ENCODE data around the gene CLCF1.
A peak's percentile ranks its signal among the peaks of the same experiment; 100 is the strongest.
"Not testable (repeated sequence)": the region's sequence is repeated elsewhere in the genome, so short reads cannot be mapped to it uniquely, and the experiment has no call there.

Gene CLCF1

DNA sequence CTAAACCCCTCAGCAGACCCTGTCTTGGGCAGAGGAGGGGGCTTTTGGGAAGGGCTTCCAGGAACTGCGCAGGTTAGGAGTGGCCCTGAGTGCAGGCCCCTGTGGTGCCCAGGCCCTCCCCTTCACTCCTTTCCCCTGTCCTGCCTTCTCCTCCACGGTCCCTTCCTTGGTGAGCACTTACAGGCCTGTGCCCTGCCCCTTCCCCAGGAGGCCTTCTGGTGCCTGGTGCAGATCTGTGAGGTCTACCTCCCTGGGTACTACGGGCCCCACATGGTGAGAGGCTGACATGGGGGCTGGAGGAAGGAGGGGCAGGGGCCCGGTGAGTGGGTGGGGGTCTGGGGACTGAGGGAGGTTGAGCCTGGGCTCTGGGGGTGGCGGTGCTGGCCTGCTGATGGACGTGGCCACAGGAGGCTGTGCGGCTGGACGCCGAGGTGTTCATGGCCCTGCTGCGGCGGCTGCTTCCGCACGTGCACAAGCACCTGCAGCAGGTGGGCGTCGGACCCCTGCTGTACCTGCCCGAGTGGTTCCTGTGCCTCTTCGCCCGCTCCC lies 33.1 kb upstream of the CLCF1 start:
- Mint-ChIP-seq H3K27ac (no peak overlapping the region), H3K36me3 (ENCODE audit: low read depth) (no peaks in the 10 kb centered on the region), H3K4me1 (peaks cover 38% of the 10 kb centered on the region), H3K4me3 (no peak overlapping the region), H3K9me3 (no peaks in the 10 kb centered on the region), H3K27me3 (ENCODE audit: low read depth, poor library complexity) (peaks cover 4% of the 10 kb centered on the region)
- TF ChIP-seq, protein P1, sequence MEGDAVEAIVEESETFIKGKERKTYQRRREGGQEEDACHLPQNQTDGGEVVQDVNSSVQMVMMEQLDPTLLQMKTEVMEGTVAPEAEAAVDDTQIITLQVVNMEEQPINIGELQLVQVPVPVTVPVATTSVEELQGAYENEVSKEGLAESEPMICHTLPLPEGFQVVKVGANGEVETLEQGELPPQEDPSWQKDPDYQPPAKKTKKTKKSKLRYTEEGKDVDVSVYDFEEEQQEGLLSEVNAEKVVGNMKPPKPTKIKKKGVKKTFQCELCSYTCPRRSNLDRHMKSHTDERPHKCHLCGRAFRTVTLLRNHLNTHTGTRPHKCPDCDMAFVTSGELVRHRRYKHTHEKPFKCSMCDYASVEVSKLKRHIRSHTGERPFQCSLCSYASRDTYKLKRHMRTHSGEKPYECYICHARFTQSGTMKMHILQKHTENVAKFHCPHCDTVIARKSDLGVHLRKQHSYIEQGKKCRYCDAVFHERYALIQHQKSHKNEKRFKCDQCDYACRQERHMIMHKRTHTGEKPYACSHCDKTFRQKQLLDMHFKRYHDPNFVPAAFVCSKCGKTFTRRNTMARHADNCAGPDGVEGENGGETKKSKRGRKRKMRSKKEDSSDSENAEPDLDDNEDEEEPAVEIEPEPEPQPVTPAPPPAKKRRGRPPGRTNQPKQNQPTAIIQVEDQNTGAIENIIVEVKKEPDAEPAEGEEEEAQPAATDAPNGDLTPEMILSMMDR (IDR thresholded peaks at IDR 0.05): no peak
- DNase-seq: no peak

DNA sequence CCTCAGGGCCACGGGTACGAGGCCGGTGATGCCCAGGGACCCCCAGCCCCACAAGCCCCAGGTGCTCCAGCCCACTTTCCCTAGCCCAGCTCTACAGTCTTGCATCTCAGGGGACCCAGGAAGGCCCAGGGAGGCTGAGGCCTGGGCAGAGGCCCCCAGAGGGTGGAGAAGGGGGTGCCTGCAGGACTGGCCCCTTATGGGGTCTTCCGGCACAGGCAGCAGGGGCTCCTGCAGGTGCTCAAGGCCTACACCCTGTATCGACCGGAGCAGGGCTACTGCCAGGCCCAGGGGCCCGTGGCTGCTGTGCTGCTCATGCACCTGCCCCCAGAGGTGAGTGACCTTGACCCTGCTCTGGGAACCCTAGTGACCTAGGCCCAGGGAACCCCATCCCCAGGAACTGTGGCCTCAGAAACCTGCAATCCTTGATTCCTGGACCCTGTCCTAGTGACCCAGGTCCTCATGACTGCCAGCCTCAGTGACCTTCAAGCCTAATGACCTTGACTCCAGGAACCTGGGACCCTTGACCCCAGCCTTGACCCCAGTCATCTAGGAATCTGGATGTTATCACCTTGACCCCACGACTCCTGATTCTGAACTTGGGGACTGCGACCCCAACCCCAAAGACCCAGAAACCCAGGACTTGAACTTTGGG lies 32.4 kb upstream of the CLCF1 start:
- TF ChIP-seq, protein P1 (IDR thresholded peaks at IDR 0.05): no peak
- no peak for DNase-seq
- H3K27me3 Mint-ChIP-seq (ENCODE audit: low read depth, poor library complexity): peaks cover 4% of the 10 kb centered on the region
- no peak overlapping the region for H3K27ac Mint-ChIP-seq
- no peaks in the 10 kb centered on the region for H3K9me3 Mint-ChIP-seq
- H3K4me3 Mint-ChIP-seq: no peak overlapping the region
- H3K4me1 Mint-ChIP-seq: peaks cover 35% of the 10 kb centered on the region
- H3K36me3 Mint-ChIP-seq (ENCODE audit: low read depth): no peaks in the 10 kb centered on the region

DNA sequence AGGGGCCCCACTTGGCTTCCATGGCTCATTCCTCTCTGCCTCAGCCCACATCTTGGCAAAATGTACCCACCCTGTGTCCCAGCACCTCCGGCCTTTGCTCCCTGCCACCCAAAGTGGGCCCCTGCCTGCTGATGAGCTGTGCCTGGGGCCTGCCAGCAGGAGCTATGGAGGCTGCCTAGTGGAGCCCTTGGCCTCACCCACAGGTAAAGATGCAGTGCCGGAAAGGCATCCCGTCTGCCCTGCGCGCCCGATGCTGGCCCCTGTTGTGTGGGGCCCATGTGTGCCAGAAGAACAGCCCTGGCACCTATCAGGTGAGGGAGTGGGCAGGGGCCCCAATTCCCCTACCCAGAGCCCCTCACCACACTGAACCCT lies 31.8 kb upstream of the CLCF1 start:
- TF ChIP-seq, protein P1 (IDR thresholded peaks at IDR 0.05): no peak
- Mint-ChIP-seq H3K36me3 (ENCODE audit: low read depth) (no peaks in the 10 kb centered on the region), H3K27ac (no peak overlapping the region), H3K9me3 (no peaks in the 10 kb centered on the region), H3K27me3 (ENCODE audit: low read depth, poor library complexity) (peaks cover 4% of the 10 kb centered on the region), H3K4me3 (no peak overlapping the region), H3K4me1 (peaks cover 35% of the 10 kb centered on the region)
- DNase-seq: no peak

DNA sequence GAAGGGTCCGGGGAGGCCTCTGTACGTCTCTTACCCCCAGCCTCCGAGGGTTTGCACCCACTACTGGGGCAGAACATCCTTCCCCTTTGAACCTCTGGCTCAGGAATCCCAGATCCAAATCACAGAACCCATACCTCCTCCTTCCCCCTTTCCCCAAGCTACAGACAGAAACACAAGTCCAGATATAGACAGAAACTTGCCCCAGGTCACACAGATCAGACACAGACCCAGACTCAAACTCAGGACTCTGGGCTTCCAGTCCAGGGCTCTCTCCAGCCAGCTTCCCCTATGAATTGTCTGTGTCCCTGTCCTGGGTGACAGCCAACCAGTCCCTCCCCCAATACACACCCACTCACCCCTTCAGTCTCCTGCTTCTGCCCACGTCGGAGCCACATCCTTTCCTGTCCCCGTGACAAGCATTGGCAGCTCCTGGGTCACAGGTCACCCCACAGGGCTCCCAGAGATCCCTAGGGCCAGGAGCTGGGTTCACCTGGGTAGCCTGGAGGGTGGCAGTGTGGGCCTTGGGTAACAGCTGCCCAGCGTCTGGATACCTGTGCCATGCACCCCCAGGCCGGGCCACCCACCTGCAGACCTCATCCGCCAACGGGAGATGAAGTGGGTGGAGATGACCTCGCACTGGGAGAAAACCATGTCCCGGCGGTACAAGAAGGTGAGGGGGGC lies 31.3 kb upstream of the CLCF1 start:
- Mint-ChIP-seq H3K9me3 (no peaks in the 10 kb centered on the region), H3K4me1 (peaks cover 36% of the 10 kb centered on the region), H3K36me3 (ENCODE audit: low read depth) (no peaks in the 10 kb centered on the region), H3K27me3 (ENCODE audit: low read depth, poor library complexity) (peaks cover 4% of the 10 kb centered on the region), H3K4me3 (no peak overlapping the region), H3K27ac (peak overlapping the region; percentile 73)
- TF ChIP-seq, protein P1 (IDR thresholded peaks at IDR 0.05): no peak
- no peak for DNase-seq

DNA sequence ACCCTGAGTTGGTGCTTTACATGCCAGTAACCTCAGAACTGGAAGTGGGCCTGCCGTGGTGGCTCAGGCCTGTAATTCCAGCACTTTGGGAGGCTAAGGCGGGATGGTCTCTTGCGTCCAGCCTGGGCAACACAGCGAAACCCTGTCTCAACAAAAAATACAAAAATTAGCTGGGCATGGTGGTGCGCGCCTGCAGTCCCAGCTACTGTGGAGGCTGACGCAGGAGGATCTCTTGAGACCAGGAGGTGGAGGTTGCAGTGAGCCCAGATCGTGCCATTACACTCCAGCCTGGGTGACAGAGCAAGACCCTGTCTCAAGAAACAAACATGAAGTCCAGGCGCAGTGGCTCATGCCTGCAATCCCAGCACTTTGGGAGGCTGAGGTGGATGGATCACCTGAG lies 29.7 kb upstream of the CLCF1 start:
- peak overlapping the region; percentile 93 for H3K27ac Mint-ChIP-seq
- not testable (repeated sequence) for H3K36me3 Mint-ChIP-seq (ENCODE audit: low read depth); H3K9me3 Mint-ChIP-seq; H3K4me3 Mint-ChIP-seq; H3K27me3 Mint-ChIP-seq (ENCODE audit: low read depth, poor library complexity); DNase-seq
- H3K4me1 Mint-ChIP-seq: peaks cover 40% of the 10 kb centered on the region

DNA sequence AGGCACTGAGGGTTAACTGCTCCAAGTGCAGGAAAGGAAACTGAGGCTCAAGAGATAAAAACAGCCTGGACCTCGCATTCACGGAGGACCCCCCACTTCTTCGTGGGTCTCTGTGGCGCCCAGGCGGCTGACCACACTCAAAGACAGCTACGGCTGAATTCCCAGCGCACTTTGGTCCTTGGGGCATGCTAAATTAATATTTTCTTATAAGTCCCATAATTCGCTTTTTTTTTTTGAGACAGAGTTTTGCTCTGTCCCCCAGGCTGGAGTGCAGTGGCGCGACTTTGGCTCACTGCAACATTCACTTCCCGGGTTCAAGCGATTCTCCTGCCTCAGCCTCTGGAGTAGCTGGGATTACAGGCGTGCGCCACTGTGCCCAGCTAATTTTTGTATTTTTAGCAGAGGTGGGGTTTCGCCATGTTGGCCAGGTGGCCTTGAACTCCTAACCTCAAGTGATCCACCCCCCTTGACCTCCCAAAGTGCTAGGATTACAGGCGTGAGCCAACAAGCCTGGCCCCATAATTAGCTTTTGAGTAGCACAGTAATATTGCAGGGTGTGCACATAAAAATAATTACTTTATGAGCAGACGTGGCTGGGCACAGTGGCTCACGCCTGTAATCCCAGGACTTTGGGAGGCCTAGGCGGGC lies 28.9 kb upstream of the CLCF1 start:
- H3K36me3 Mint-ChIP-seq (ENCODE audit: low read depth): not testable (repeated sequence)

More for the DNA sequence above, 28.9 kb upstream of the CLCF1 start:
- not testable (repeated sequence) for H3K27me3 Mint-ChIP-seq (ENCODE audit: low read depth, poor library complexity); H3K4me3 Mint-ChIP-seq; H3K9me3 Mint-ChIP-seq; H3K27ac Mint-ChIP-seq; DNase-seq
- peaks cover 41% of the 10 kb centered on the region for H3K4me1 Mint-ChIP-seq

All from nephron progenitor cell (in vitro differentiated cells).